Cardiac atrium fibroblast (primary cell): Measurements from ENCODE around the gene USP21. TPM values are rescaled to one million over a fixed set of nuclear protein-coding genes. Genes with fewer than 3 reads are reported as not detected.

Experiments
- total RNA-seq: library from RNA; depleted of rRNA; stranded (reverse); fragments of >200 nt; gene quantifications from 2 replicates; pipeline ENCODE4 v1.2.3, GENCODE V29; 2015

USP21 gene, protein sequence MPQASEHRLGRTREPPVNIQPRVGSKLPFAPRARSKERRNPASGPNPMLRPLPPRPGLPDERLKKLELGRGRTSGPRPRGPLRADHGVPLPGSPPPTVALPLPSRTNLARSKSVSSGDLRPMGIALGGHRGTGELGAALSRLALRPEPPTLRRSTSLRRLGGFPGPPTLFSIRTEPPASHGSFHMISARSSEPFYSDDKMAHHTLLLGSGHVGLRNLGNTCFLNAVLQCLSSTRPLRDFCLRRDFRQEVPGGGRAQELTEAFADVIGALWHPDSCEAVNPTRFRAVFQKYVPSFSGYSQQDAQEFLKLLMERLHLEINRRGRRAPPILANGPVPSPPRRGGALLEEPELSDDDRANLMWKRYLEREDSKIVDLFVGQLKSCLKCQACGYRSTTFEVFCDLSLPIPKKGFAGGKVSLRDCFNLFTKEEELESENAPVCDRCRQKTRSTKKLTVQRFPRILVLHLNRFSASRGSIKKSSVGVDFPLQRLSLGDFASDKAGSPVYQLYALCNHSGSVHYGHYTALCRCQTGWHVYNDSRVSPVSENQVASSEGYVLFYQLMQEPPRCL
- total RNA-seq = 7.3 and 7.4 TPM in 2 replicates

DNA sequence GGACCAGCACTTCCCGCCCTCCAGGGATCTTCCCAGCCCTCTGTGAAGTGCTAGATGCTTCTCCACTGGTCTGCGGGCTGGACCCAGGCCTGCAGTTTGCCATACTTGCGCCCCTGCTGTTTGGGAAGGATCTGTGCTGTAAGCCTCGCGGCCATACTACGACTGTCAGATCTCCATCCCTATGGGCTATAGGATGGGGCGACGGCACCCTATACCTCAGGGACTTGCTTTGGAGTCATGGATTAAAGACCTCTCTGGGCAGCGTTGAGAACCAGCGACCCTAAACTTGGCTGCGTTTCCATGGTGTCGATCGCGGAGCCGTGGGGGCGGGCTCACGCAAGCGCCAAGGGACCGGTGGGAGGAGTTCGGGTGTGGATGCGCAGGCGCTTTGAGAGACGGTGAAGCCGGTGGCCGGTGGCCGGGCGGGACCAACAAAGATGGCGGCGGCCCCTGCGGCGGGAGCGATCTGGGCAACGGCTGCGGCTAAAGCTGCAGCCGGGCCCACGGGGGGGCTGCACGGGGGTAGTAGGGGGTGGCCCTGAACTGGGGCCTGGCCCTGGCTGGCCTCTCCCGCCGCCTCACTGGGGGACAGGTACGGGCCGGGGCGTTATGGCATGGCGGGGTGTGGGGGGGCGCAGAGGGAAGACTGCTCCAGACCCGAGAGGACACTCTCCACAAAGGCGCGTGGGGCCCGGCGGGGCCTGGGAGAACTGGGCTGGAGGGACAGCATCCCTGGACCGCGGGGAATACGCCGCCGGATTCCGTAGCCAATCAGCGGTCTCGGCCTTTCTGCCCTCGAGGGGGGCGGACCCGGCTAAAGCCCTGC, at the start of gene USP21:
TSS of gene USP21 (plus strand) at position 414 of the 826 bp plus-strand sequence. CDS start 1,141 bp downstream, outside the sequence.

DNA sequence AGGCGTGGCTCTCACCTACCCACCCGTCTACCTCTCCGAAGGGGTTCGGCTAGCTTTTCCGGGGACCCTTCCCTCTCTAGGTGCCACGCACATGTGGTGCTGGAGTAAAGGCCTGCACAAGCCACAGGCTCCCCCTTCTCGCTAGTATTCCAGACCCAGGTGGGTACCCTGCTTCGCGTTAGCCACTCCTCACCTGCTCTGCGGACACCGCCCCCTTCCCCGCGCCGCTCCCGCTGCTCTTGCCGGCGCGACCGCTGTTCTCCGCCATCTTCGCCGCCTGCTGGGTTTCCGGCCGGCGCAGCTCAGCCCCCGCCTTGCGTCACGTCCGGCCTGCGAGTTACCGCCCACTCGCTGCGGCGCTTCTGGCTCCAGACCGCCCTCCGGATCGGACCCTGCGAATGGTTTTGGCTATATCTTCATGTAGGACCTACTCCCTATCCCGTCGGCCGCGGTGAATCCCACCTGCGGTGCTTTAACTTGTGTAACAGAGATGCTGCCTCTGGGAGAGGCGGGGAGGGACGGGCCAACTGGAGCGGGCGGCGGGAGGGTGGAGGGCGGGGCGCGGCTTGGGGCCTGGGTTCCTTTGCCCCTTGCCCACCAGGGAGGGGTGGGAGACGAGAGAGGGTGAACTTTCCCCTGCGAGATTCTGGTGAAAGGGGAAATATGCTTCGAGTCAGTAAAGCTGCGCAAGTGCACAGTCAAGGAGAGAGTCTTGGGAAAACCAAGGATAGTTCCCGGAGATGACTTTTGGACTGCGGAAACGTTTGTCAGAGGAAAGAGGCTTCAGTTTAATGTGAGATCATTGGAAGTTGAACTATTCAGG, 41.3 kb upstream of the USP21 start, which contains the start of the genes NIT1 and PFDN2:
TSS of gene NIT1 (plus strand) at position 347 of the 823 bp plus-strand sequence. CDS start at position 419, 72 bp downstream.
TSS of gene PFDN2 (minus strand) at position 279 of the 823 bp plus-strand sequence. CDS start at position 268, 11 bp downstream.

DNA sequence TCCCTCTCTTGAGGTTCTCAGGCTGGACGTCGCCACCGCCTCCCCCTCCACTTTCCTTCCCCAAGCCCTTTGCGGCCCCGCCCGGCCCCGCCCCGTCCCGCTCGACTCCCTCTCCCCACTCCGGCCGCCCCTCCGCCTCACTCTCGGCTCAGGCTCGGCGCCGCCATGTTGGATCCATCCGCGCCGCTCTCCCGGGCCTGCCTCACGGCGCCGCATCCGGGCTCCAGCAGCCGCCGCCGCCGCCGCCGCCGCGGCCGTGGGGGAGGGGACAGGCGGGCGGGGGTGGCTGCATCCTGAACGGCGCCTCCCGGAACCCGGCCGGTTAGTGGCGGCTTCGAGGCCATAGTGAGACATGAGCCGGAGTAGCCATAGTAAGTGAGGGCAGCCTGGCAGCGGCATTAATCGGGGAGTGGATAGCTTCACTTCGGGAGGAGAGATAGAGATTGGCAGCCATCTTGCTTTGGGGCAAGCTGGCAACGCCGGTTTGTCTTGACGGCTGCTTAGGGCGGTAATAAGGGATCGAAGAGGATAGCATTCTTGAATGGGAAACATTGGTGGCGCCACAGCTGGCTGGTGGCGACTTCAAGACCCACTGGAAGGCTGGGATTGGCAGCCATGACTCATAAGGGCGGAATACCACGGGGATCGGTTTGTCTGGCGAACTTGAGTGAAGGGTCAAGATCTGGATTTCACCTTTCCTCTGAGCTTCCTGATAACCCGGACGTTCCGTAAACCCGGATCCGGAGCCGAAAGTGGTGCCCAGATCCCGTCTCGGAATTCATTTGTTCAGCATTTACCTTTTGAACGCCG, 26.7 kb upstream of the USP21 start, which contains the start of gene DEDD:
TSS of gene DEDD (minus strand) at position 258 of the 810 bp plus-strand sequence. CDS start 8,205 bp downstream, outside the sequence.

DNA sequence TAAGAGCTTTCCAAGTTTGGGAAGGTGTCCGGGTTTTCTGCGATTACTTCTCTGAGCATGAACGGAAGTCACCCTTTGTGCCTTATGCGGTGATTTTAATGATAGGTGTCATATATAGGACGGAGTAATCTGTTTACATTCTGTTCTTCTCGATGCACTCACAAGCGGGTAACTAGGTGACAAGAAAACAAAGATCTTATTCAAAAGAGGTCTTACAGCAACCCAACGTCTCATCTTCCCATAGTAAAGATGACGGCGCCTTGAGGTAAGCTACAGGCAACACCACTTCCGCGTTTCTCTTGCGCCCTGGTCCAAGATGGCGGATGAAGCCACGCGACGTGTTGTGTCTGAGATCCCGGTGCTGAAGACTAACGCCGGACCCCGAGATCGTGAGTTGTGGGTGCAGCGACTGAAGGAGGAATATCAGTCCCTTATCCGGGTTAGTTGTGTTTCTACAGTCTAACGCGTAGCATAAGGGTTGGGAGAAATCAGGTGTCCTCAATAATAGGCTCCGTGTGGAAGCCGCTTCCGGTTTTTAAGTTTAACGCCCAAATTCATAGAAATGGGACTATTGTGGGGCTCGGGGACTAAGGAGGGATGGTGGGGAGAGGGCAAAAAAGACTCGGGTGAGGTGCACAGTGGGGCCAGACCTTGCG, 5.5 kb upstream of the USP21 start, which contains the start of gene UFC1:
TSS of gene UFC1 (plus strand) at position 297 of the 656 bp plus-strand sequence. CDS start at position 317, 20 bp downstream.

DNA sequence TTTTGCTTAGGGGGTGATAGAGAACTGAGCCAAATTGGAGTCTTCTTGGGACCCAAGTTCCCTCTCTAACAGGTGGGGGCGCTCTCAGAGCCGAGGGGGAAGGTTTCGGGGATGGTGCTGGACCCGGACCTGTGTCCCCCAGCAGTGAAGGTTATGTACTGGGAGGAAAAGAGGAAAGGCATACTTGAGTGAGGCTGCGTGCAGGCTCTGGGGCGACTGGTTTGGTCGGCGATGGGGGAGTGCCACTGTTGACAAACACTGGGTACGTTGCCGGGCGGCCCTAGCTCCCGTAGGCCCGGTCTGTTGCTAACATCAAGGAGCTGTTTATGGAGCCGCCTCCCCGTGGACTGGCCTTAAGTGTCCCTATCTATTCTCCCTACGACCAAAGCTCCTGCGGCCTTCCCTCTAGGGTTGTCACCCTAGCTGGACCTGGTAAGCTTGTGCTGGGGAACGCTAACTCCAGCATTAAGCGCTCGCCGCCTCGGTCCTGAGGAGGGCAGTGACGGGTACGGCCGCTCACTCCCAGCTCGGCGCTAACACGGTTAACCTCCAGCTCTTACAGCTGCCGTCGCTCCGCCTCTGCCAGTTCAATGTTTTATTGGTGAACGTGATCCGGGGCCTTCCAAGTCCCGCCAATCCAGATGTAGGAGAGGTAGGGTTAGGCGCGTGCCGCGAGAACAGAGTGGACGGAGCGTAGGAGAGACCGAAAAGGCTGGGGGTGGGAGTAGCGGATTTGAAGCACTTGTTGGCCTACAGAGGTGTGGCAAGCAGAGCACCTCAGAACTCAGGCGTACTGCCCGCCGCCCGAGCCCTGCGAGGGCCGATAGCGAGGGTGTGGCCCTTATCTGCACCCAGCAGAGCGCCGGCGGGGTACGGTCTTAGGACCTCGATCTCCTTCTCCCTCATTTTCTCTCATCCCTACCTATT, 6.7 kb downstream of the USP21 start, which contains the start of gene PPOX:
TSS of gene PPOX (plus strand) at position 685 of the 927 bp plus-strand sequence. CDS start 422 bp downstream, outside the sequence.

DNA sequence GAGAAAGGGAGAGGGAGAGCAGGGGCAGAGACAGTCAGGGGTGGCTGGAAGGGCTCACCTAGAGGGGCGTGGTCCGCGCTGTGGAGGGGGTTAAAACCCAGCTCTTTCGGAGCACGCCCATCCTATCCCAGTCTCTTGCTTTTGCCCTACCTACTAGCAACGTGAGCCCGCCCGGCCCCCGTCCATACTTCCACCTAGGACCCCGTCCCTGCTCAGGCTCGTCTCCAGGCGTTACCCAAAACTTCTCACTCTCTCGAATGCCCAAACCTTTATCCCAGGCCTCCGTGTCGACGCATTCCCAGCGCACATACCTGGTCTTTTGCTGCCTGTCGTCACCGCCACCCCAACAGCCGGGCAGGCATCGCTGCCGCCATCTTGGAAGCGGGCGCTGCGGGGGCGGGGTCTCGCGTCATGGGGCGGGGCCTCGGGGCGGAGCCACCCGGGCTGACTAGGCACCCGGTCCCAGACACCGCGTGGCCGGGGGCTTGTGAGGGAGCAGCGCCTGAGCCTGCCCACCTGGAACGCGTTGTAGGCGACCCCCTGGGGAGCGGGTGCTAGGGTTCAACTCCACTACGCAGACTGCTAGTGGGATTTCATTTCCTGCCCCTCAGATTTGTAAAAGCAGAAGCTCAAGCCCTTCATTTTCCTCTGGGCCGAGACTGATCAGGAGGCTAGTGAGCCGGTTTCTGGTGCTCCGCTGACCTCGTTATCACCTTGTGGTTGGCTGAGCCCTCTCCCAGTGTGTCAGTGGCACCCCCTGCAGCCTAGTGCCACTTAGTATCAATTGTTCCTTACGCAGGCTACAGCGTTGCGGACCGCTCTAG, 18.0 kb downstream of the USP21 start, which contains the start of gene B4GALT3:
TSS of gene B4GALT3 (minus strand) at position 396 of the 824 bp plus-strand sequence. CDS start 1,447 bp downstream, outside the sequence.

DNA sequence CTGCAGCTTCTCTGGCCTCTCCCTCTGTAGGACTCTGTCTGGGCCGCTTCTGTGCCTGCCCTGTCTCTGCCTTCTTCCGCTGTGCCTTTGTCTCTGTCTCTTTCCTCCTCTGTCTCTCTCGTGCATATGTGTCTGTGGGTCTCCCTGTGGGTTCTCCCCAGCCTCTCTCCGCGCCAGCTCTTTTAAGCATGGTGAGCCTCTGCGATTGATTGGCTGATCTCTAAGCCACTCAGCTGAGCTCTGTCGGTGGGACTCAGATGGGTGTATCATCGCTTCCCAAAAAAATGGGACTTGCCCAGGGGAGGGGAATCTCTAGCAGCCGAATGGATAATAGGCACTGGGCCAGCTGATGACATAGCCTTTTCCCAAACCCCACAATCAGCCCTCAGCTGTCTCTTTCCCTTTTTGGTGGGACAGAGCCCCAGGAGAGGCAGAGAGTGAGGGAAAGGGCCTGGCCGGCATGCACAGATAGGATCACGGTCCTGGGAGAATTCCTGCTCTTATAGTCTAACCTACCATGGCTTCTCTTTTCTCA, 39.7 kb downstream of the USP21 start, which contains the start of gene ADAMTS4:
TSS of gene ADAMTS4 (minus strand) at position 158 of the 535 bp plus-strand sequence. CDS start 427 bp downstream, outside the sequence.

DNA sequence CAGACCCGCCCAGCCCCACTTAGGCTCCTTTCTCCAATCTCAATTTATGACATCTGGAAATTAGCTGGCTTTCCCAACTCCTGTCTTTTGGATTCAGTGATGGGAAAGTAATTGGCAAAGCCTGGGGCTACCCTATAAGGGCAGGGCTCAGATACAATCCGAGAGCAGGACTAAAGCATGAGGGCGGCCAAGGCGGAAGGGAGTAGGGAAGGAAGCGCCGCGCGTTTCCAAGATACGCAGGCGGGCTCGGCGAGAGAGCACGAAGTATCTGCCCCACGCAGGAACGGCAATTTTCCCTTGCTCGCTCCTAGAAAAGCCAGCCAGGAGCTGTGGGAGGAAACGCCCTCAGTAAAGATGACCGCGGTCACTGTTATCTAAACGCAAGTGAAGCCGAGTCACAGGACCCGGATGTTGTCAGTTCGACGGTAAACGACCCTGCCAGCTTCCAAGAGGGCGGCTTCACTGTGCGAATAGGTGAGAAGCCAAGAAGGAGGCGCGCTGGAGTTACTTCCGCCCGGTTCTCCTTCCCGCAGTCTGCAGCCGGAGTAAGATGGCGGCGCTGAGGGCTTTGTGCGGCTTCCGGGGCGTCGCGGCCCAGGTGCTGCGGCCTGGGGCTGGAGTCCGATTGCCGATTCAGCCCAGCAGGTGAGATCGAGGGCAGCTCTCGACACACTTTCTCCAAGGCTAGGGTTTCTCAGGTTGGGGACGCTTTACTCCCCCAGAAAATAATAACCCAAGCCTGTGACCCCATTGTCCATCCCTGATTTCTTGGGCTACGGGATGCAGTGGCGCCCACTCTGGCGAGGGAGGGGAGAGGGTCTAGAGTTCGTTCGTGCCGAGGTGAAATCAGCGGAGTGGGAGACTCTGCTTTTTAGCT, 42.8 kb downstream of the USP21 start, which contains the start of gene NDUFS2:
TSS of gene NDUFS2 (plus strand) at position 532 of the 877 bp plus-strand sequence. CDS start at position 551, 19 bp downstream.

DNA sequence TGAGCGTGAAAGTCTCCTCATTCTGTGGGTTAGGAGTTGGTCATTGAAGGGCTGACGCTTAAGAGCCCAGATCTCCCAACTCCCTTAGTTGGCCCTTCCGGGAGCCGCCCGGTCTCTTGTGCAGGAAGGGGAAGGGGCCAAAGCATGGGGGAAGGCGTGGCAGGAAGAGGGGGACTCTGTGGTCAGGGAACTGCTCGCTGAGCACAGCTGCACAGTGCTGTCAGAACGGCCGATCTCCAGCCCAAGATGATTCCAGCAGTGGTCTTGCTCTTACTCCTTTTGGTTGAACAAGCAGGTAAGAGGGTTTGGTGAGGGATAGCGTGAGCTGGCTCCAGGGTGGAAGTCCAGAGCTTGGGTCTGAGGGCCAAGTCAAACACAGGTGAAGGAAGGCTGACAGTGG, 55.8 kb downstream of the USP21 start, which contains the start of gene FCER1G:
TSS of gene FCER1G (plus strand) at position 220 of the 400 bp plus-strand sequence. CDS start at position 247, 27 bp downstream.

Other genes with a start within 250 kb of the USP21 start
- not detected in 2 replicates for gene ITLN2, start 204.7 kb upstream of the USP21 start, total RNA-seq
- gene F11R, start 138.3 kb upstream of the USP21 start, total RNA-seq = 13.0 and 20.9 TPM in 2 replicates
- gene TSTD1, start 120.5 kb upstream of the USP21 start, total RNA-seq = 0.49 and 6.0 TPM in 2 replicates
- gene USF1, start 113.5 kb upstream of the USP21 start, total RNA-seq = 49.8 and 57.2 TPM in 2 replicates
- gene ARHGAP30, start 89.6 kb upstream of the USP21 start, total RNA-seq = 1.8 TPM in 1 of 2 replicates, not detected in the other
- gene NECTIN4, start 69.9 kb upstream of the USP21 start, total RNA-seq = not detected in 2 replicates
- 0.16 and 7.6 TPM in 2 replicates for gene KLHDC9, start 61.1 kb upstream of the USP21 start, total RNA-seq
- 32.1 and 40.5 TPM in 2 replicates for gene PFDN2, start 41.5 kb upstream of the USP21 start, total RNA-seq
- gene NIT1, start 41.4 kb upstream of the USP21 start, total RNA-seq = 26.2 and 30.7 TPM in 2 replicates
- 22.7 and 22.8 TPM in 2 replicates for gene DEDD, start 26.8 kb upstream of the USP21 start, total RNA-seq
- 60.6 and 78.7 TPM in 2 replicates for gene UFC1, start 5.5 kb upstream of the USP21 start, total RNA-seq
- 13.4 TPM in 2 replicates for gene PPOX, start 6.9 kb downstream of the USP21 start, total RNA-seq
- gene B4GALT3, start 18.0 kb downstream of the USP21 start, total RNA-seq = 15.3 and 17.0 TPM in 2 replicates
- gene ADAMTS4, start 39.6 kb downstream of the USP21 start, total RNA-seq = 6.5 and 12.2 TPM in 2 replicates
- gene NDUFS2, start 42.9 kb downstream of the USP21 start, total RNA-seq = 82.5 and 92.6 TPM in 2 replicates
- gene FCER1G, start 55.8 kb downstream of the USP21 start, total RNA-seq = not detected in 2 replicates
- not detected in 2 replicates for gene APOA2, start 64.1 kb downstream of the USP21 start, total RNA-seq
- 6.0 and 6.9 TPM in 2 replicates for gene TOMM40L, start 66.6 kb downstream of the USP21 start, total RNA-seq
- gene NR1I3, start 78.7 kb downstream of the USP21 start, total RNA-seq = not detected in 2 replicates
- not detected in 2 replicates for gene PCP4L1, start 99.2 kb downstream of the USP21 start, total RNA-seq
- gene MPZ, start 150.5 kb downstream of the USP21 start, total RNA-seq = 0.90 and 1.1 TPM in 2 replicates
- gene SDHC, start 154.9 kb downstream of the USP21 start, total RNA-seq = 19.9 and 38.8 TPM in 2 replicates
- gene CFAP126, start 208.4 kb downstream of the USP21 start, total RNA-seq = not detected in 2 replicates